HG02588 (cell line): ENCODE measurements around the gene GAS7.

ENCODE experiments used
- ATAC-seq: cut with Tn5 transposase; IDR thresholded peaks from one replicate; pipeline ENCODE4 v1.9.1; 2021; ENCODE audit warnings: mild to moderate bottlenecking, moderate library complexity; ENCODE audit not compliant: unreplicated experiment

Gene GAS7

DNA sequence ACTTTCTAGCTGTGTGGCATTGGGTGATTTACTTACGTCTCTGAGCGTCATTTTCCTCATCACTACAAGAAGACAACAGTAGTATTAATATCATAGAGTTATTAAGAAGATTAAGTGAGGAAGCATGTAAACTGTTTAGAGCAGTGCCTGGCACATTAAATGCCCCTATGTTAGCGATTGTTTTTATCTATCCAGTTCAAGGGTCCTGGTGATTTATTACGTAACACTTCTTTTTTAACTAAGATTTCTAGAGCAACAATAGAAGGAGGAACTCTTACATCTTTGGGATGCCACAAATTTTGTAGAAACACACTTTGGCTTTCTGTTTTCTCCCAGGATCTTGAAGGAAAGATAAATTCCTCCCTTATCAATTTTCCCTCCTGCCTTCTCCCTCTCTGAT is 3.3 kb upstream of the GAS7 start:
- ATAC-seq: no peak

DNA sequence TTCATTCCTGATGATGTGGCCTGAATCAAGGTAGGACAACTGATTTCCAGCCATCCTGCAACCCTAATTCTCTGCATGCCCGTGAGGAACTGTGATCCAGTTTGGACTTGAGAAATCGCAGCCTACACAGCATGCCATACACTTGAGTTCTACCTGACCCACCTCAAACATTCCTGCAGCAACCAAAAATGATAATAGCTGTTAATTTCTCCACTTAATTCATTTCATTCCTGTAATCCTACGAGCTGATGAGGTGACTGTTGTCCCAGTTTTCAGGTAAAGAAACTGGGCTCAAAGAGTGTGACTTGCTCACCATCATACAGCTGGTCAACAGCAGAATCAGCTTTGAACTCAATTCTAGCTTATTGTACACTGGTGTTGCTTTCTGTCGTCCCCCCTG is 2.2 kb upstream of the GAS7 start:
- no peak for ATAC-seq

DNA sequence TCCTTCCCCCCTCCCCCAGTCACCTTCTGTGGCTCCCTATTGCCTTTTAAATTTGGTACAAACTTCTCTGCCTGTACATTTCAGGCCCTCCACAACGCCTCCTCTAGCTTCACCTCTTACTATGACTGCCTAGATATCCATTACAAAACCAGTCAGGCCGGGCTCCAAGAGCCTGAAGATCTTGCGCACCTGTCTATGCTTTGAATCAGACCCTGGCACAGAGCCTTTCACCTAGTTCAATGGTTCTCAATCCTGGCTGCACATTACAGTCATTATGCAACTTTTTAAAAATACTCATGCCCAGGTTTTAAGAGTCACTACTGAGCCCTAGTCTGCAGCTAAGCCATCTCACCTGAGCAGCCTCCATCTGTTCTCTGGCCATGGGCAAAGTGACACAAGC is 1.6 kb upstream of the GAS7 start:
- ATAC-seq: no peak

DNA sequence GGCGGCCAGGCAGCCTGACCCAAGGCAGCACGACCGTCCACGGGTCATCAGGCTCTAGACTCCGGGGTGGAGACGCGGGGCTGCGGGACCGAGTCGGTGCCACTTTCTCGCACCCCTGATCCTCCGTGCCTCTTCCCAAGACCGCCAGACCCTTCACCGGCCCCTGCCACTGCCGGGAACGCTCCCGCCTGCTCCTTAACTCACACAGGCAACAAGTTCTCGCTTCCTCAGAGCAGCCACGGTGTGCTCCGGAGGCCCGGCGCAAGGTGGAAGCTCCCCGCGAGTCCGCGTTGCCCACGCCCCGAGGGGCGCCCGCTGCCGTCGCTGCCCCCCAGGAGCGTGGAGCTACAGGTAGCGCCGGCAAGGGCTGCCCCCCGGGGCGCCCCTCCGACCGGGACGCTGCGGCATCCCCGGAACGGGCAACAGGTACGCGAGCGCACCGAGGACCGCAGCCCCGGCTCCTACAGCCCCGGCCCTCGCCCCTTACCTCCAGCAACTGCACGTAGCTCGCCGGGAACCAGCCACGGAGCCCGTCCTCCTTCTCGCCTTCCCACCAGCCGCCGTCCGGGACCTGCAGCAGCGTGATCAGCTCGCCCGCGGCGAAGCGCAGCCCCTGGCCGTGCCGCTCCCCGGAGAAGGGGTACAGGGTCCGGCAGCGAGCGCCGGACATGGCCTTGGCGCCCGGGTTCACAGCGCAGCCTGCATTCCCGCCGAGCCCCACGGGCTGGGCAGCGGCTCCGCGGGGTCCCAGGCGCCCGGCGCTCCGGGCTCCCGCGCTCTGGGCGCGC is 491 bp downstream of the GAS7 start:
- ATAC-seq: peak; percentile 30

DNA sequence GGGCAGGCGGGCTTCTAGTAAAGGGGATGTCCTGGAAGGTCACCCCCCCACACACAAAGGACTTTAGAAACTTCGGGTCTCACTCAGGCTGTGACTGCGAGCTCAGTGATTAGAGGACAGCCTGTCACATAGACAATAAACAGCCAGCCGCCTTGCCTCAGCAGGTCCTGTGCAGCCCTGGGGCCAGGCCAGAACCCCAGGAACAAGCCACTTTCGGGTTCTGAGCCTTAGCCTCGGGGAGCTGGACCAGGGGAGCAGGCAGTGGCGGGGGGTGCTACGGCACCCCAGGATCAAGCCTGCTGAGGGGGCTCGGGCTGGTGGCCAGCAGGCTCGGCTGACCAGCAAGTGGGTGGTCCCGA is 1.1 kb downstream of the GAS7 start:
- ATAC-seq: no peak

DNA sequence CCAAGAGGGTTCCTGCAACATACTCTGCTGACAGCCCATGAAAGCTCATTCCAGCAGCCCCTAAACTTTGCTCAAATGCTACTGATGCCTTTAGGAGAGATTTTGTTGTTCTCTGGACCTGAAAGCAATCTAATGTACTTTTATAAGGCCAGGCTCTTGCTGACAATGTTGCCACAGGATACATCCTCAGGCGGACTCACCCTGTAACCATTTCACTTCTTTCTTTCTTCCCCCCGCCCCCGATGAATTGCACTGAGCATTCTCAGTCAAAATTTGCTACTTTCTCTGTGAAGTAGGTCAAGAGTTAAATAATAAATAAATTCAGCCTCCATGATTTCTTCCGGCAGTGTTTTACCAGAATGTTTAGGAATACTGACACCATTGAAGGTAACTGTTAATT is 1.5 kb downstream of the GAS7 start:
- no peak for ATAC-seq

DNA sequence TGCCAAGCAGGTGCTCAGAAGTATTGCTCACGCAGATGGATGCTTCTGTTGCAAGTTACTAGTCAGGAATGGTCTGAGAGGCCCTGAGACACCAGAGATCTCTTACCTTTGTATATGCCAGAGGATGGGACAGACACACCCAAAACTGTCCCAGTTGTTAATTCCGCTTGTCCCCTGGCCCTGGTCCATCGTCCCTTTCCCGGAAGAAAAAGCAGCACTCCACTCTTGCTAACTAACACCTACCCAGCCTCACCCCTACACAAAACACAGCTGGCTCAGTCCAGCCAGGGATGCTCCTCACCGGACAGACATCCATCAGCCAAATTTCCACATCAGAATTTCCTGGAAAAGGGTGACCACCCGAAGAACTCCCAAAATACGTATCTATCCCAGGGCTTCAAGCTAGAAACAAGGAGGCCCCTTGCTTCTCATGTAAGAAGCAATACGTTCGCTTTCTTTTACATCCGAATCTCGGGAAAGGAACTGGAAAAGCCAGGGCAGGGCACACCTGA is 2.0 kb downstream of the GAS7 start:
- no peak for ATAC-seq

DNA sequence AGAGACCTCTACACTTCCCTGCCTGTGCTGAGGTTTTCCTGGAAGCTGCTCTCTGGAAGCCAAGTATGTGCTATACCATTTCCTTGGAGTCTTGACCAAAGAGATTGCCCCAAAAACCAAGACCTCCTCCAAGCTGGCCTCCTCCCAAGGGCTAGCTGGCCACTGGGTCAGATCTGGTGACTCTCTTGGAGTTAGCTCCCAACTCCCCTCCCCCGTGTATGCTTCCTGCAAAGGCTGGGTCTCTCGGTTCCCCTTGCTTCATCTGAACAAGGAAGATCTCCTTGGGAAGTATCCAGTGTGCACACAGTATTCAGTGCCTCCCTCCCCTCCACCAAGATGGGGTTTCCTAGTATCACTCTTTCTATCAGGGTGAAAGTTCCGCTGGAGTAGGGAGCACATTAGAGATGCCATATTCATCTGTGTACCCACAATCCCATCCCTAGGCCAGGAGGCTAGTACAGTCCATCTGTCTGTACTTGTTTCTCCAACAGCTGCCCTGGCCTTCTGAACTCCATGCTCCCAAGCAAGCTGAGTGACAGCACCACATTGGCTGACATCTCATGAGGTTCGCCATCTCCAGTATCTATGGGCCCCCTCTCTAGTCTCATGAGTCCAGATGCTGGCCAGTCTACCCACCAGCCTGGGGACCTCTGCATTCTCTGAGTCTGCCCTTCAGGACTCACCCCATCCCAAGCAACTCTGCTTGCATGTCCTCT is 3.2 kb downstream of the GAS7 start:
- no peak for ATAC-seq

DNA sequence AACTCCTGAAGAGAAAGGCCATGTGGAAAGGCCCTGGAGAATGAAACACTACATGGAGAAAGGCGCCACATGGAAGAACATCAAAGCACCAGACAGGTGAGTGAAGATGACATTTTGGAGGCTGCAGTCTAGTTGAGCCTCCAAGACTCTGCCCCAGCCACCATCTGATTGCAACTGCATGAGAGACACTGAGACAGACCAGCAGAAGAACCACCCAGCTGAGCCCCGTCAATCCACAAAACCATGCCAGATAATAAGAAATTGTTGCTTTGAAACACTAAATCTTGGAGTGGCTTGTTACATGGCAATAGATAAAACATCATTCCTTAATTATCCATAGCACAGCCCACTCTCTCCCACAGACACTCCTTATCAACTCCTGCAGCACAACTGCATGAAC is 4.8 kb downstream of the GAS7 start:
- ATAC-seq: no peak

DNA sequence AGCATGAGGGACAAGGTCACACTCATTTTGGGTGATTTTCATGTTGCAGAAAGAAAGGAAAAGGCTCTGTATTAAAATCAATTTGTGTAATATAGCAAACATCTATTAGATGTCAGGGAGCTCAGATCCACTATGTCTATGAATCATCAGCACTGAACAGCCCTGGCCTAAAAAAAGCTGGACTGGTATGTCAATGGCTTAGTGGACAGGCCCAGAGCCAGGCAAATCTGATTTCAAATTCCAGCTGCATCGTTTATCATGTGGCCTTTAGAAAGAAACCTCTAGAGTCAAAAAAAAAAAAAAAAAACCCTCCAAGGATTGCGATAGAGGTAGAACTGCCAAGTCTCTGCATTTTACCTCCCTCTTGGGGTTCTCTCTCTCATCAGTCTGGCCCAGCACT is 5.4 kb downstream of the GAS7 start:
- no peak for ATAC-seq

DNA sequence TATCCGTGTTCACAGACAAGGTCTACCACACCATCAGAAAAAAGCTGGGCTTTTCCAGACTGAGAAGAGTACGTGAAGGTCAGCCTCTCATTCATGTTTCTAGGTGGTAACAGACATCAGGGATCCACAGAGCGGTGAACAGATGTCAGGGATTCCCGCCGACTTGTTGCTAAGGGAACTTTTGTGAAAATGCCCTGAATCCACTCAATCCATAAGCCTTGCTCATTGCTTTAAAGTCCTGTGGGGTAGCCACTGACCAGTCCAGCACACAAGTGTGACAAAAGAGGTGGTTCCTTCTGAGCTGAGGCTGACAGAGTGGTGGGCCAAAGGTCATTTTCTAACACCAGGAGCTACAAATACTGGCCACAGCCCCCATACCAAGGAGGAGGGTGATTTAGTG is 5.9 kb downstream of the GAS7 start:
- no peak for ATAC-seq

DNA sequence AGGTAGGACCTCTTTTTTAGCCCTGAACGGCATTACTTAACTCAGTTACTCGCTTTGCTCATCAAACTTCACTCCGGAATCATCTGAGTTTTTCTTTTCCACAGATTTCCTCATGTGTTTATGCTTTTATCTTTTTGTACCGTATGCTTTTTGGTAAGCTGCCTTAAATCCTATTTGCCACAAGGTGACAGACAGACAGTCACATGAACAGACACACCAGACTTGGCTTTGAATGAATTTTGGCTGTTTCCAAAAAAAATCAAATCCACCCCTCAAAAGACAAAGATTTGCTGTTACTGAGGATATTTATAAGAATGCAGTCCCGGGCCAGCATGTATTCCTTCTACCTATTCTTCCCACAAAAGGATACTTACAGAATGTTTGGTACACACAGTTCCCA is 10.9 kb downstream of the GAS7 start:
- ATAC-seq: no peak

DNA sequence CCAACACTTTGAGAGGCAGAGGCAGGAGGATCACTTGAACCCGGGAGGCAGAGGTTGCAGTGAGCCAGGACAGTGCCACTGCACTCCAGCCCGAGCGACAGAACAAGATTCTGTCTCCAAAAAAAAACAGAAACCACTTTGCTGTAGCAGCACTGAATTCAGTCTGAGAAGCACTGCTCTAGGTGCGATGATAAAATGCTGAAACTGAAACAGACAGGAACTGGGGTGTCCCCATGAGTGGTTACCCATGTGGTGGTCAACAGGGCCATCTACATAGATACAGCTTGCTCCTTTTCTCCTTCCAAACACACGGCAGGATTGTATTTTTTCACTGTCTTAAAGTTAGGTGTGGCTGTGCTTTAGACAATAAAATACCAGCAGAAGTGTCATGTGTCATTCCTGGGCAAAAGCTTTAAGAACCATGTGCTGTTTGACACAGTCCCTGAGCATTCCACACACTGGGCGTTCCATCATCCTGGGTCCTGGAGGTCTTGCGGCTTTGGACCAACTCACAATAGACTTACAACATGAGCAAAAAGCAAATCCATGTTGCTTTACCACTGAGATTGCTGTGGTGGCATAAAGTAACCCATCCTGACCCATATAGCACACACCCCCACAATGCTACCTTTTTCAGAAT is 11.5 kb downstream of the GAS7 start:
- ATAC-seq: no peak

DNA sequence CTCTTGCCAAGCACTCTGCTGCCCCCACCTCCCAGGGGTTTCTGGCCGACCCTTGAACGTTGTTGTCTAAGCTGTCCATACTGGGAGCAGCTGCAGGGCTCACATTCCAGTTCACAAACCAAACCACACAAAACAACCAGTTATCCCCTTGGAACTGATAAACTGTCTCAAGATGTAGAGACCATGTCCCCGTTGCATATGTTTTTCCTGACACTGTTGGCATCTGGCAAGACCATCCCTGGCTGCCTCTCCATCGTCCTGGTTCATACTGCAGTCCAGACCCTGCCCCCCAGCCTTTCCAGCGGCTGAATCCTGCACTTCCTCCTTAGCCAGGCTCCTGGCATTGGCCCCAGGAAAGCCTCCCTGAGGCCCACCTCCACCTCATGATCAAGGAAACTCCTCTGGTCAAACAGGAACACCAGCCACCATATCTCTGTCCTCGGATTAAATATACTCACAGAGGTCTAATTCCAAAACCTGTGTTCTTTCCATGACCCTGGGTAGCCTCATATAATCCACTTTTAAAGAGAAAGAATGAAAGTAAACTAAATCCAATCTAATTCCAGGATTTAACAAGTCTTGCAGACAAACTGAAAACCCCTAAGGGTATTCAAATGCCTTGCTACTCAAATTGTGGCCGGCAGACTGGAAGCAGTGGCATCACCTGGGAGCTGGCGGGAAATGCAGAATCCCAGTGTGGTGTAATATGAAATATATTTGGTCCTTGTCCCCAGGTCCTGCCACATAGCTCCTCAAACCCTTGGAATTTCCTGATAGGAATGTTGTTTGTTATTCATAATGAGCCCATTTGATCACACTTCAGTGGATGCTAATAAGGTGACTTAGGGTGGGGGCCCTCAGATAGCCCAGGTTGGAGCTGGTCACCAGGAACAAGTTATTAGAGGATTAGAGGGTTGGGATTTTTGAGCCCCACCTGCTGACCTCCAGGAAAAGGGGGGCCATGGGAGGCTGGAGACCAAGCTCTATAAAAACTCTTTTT is 14.2 kb downstream of the GAS7 start:
- ATAC-seq: no peak

DNA sequence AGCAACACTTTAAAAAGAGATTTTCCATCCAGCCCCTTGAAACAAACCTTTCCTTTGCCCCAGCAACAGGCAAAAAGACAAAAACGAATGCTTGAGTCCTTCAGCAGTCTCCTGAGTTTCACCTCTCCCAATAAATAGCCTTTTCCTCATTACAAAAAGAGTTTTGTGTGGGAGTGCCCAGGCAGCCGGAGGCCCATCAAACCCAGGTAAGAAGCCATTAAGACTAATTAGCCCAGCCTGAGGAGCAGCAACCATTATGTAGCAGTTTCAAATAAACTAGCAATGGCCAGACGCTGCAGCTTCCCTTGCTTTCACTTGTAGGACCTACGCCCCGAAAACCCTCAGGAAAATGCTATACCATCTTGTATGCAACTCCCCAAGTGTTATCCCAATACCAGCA is 15.6 kb downstream of the GAS7 start:
- no peak for ATAC-seq

DNA sequence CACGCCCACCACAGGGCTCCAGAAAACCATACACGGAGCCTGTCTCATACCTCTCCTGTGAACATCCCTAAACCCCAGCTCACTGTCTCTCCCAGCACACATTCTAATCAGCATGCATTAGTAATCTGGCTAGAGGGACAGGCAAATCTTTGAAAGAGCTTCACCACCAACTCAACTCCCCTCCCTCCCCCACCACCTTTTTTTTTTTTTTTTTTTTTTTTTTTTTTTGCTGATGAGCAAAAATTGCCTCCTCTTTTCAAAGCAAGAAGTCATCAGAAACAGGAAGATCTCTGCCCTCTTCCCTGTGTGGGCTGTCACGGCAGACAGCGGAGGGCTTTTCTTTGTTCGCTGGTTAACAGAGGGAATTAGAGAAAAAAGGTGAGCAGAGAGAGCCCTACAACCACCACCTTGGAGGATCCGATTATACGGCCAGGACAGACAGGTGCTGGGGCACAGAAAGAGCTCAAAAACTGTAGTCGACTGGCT is 19.9 kb downstream of the GAS7 start:
- ATAC-seq: no peak

DNA sequence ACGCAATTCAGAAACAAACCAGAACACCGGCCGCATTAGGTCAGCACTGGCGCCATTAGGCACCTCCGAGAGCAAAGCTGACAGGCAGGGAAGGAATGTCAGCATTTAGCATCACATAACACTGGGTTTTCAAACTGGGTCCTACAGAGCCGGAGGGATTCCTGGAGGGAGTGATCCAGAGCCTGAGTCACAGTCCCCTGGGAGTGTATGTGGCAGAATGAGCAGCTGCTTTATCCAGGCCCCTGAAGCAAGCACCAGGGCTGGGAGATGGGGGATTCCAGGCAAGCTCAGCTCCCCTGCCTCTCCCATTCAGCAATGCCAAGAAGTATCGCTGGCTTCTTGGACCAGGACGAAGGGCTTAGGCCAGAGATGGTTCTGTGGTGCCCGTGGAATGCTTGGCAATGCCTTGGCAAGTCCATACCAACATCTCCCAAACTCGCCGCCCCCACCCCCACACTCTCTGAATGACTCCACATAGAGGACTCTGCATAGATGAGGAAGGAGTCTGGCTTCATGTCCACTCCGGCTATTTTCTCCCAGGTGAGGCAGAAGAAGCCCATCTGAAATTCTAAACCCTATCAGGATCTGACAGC is 20.4 kb downstream of the GAS7 start:
- ATAC-seq: no peak

DNA sequence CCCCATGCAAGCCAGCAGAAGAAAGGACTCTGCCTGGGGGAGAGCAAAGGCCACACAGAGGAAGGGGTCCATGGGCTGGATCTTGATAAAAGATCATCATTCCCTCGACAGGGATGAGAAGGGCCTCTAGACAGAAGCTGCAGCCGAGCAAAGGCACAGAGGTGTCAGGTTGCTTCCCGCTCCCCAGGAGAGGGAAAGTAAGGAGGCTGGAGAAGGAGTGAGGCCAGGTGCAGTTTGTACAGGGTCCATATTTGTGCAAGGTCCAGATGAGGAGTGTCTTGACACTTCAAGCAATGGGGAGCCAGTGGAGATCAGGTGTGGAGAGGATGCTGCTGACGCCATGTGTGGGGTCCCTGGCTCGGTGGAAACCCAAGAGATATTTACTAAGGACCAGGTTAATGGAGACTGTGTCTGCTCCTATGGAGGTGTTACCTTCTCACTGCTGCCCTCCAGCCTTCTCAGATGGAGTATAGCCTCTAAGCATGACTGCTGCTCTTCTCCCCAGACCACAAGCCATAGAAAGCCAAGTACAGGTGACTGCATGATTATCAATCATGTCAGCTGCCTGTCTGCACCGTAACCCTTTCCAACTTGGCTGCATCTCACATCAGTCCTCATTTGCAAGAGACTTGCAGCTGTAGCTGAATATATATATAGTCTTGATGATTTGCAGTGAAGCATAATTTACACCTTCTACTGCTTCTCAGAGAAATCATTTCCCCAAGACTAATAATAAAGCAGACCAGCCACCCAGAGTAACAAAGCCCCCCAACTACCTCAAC is 21.1 kb downstream of the GAS7 start:
- no peak for ATAC-seq

DNA sequence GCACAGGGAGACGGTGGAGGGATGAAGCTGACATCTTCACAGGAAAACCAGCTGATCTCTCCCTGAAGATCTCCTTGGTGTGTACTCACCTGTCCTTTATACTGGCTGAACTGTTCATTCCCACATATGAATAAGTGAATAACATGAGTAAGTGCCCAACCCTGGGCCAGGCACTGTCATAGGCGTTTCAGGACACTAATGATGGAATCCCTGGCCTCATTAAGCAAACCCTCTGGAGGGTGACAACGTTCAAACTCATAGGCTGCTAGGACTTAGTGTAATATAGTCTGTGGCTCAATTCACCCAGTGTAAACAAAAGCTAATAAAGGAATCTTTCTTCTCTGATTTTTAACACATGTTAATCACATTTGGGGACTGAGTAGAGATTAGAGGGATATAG is 24.5 kb downstream of the GAS7 start:
- no peak for ATAC-seq

DNA sequence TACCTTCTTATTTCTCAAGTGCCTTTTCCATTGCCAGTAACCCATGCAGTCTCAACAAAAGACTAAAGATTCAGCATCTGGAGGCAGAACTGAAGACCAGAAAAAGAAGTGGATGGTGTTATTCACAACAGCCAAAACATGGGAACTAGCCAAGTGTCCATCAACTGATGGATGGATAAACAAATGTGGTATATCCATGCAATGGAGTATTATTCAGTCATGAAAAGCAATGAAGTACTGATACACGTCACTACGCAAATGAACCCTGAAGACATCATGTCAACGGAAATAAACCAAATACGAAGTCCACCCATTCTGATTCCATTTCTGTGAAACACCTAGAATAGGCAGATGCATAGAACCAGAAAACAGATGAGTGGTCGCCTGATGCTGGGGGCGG is 25.6 kb downstream of the GAS7 start:
- no peak for ATAC-seq
